PFSK-1 (cell line): Measurements from ENCODE around the gene GPRC5D.

Source experiments
- POLR2AphosphoS5 ChIP-seq: IDR thresholded peaks from 2 replicates; pipeline ENCODE4 v1.6.1; 2012; ENCODE audit warnings: low read depth, mild to moderate bottlenecking, control low read depth, low read length, moderate library complexity
- SIN3A ChIP-seq: IDR thresholded peaks from 2 replicates; pipeline ENCODE4 v1.6.1; 2012; ENCODE audit warnings: mild to moderate bottlenecking, low read length, moderate library complexity, borderline replicate concordance; ENCODE audit not compliant: insufficient read depth
- TAF1 ChIP-seq: IDR thresholded peaks from 2 replicates; pipeline ENCODE4 v1.6.1; 2012; ENCODE audit warnings: low read length, control low read depth, borderline replicate concordance; ENCODE audit not compliant: insufficient read depth
- TF ChIP-seq, protein P1 (sequence below), 2 experiments: IDR thresholded peaks; 2 replicates each; pipeline versions ENCODE4 v1.6.1 to v1.8.0; 2011 to 2012; ENCODE audit warnings: low read depth in 2 of 2, low read length in 2 of 2, control low read depth in 1 of 2, inconsistent platforms in 1 of 2, mild to moderate bottlenecking in 1 of 2, moderate library complexity in 1 of 2; ENCODE audit not compliant: insufficient read depth in 1 of 2

GRCh38 chr12:12938541-12938940, 13.4 kb downstream of the GPRC5D start:
- TF ChIP-seq POLR2AphosphoS5 (no peak), TAF1 (no peak), SIN3A (no peak)
- TF ChIP-seq, protein P1, sequence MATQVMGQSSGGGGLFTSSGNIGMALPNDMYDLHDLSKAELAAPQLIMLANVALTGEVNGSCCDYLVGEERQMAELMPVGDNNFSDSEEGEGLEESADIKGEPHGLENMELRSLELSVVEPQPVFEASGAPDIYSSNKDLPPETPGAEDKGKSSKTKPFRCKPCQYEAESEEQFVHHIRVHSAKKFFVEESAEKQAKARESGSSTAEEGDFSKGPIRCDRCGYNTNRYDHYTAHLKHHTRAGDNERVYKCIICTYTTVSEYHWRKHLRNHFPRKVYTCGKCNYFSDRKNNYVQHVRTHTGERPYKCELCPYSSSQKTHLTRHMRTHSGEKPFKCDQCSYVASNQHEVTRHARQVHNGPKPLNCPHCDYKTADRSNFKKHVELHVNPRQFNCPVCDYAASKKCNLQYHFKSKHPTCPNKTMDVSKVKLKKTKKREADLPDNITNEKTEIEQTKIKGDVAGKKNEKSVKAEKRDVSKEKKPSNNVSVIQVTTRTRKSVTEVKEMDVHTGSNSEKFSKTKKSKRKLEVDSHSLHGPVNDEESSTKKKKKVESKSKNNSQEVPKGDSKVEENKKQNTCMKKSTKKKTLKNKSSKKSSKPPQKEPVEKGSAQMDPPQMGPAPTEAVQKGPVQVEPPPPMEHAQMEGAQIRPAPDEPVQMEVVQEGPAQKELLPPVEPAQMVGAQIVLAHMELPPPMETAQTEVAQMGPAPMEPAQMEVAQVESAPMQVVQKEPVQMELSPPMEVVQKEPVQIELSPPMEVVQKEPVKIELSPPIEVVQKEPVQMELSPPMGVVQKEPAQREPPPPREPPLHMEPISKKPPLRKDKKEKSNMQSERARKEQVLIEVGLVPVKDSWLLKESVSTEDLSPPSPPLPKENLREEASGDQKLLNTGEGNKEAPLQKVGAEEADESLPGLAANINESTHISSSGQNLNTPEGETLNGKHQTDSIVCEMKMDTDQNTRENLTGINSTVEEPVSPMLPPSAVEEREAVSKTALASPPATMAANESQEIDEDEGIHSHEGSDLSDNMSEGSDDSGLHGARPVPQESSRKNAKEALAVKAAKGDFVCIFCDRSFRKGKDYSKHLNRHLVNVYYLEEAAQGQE (IDR thresholded peaks at IDR 0.05; ENCODE audit: insufficient read depth in 1 of 2, low read depth in 2 of 2, low read length in 2 of 2) = no peak
